ENCODE data around the gene FARSA. TPM values are rescaled to one million over a fixed set of nuclear protein-coding genes. Genes with fewer than 3 reads are reported as not detected.

FARSA gene
- total RNA-seq, 1 donor from 2014 or later = 76.7 TPM

- Histone ChIP-seq H3K36me3 (ENCODE audit: insufficient read depth, low read length) (no peaks in the 10 kb centered on the region), H3K79me2 (ENCODE audit: insufficient read depth, low read length) (no peaks in the 10 kb centered on the region), H3K4me1 (ENCODE audit: insufficient read depth, low read length) (no peaks in the 10 kb centered on the region), H4K20me1 (ENCODE audit: insufficient read depth, low read length) (no peaks in the 10 kb centered on the region), H3K27me3 (ENCODE audit: insufficient read depth, low read length) (no peaks in the 10 kb centered on the region), H3K27ac (ENCODE audit: low read depth, low read length) (no peak overlapping the region), H3K4me2 (ENCODE audit: low read length) (no peak overlapping the region), H2AFZ (ENCODE audit: low read depth, low read length) (no peak overlapping the region), H3K4me3 (ENCODE audit: insufficient read depth, low read depth, low read length) (no peak overlapping the region), H3K9me3 (ENCODE audit: insufficient read depth, low read depth, low read length) (no peaks in the 10 kb centered on the region), H3K9ac (ENCODE audit: low read length) (no peak overlapping the region)
- no peaks in the 10 kb centered on the region for H3K4me1 Mint-ChIP-seq (ENCODE audit: low read depth, unreplicated experiment)
- H3K36me3 Mint-ChIP-seq (ENCODE audit: low read depth, unreplicated experiment) = peaks cover 7% of the 10 kb centered on the region
- H3K27me3 Mint-ChIP-seq (ENCODE audit: low read depth, unreplicated experiment) = no peaks in the 10 kb centered on the region
- H3K27ac Mint-ChIP-seq (ENCODE audit: unreplicated experiment) = no peak overlapping the region
- no peaks in the 10 kb centered on the region for H3K9me3 Mint-ChIP-seq (ENCODE audit: unreplicated experiment)
- no peak overlapping the region for H3K4me3 Mint-ChIP-seq (ENCODE audit: unreplicated experiment)
- DNase-seq (ENCODE audit: low read depth) = no peak
- TF ChIP-seq CTCF (IDR thresholded peaks at IDR 0.05; ENCODE audit: insufficient read depth, low read depth, low read length) (no peak), EZH2 (IDR thresholded peaks at IDR 0.05; ENCODE audit: insufficient read depth, low read length) (no peak)
- no peak for FAIRE-seq
Measured at GRCh38 chr19:12899891-12900518, 33.5 kb downstream of the FARSA start.

GRCh38 chr19:12896460-12896859, 37.1 kb downstream of the FARSA start:
- Histone ChIP-seq H3K36me3 (ENCODE audit: insufficient read depth, low read length) (no peaks in the 10 kb centered on the region), H3K27ac (ENCODE audit: low read depth, low read length) (no peak overlapping the region), H4K20me1 (ENCODE audit: insufficient read depth, low read length) (no peaks in the 10 kb centered on the region), H3K4me1 (ENCODE audit: insufficient read depth, low read length) (peaks cover 5% of the 10 kb centered on the region), H3K27me3 (ENCODE audit: insufficient read depth, low read length) (no peaks in the 10 kb centered on the region), H3K4me3 (ENCODE audit: insufficient read depth, low read depth, low read length) (no peak overlapping the region), H3K9me3 (ENCODE audit: insufficient read depth, low read depth, low read length) (no peaks in the 10 kb centered on the region), H3K9ac (ENCODE audit: low read length) (no peak overlapping the region), H2AFZ (ENCODE audit: low read depth, low read length) (no peak overlapping the region), H3K79me2 (ENCODE audit: insufficient read depth, low read length) (peaks cover 6% of the 10 kb centered on the region), H3K4me2 (ENCODE audit: low read length) (no peak overlapping the region)
- H3K36me3 Mint-ChIP-seq (ENCODE audit: low read depth, unreplicated experiment) = peaks cover 12% of the 10 kb centered on the region
- peak overlapping the region; percentile 7 for H3K27ac Mint-ChIP-seq (ENCODE audit: unreplicated experiment)
- no peak overlapping the region for H3K4me3 Mint-ChIP-seq (ENCODE audit: unreplicated experiment)
- no peaks in the 10 kb centered on the region for H3K9me3 Mint-ChIP-seq (ENCODE audit: unreplicated experiment)
- DNase-seq (ENCODE audit: low read depth) (no peak), FAIRE-seq (no peak)
- TF ChIP-seq EZH2 (IDR thresholded peaks at IDR 0.05; ENCODE audit: insufficient read depth, low read length) = no peak
- TF ChIP-seq CTCF (IDR thresholded peaks at IDR 0.05; ENCODE audit: insufficient read depth, low read depth, low read length) = no peak
- no peaks in the 10 kb centered on the region for H3K4me1 Mint-ChIP-seq (ENCODE audit: low read depth, unreplicated experiment)
- H3K27me3 Mint-ChIP-seq (ENCODE audit: low read depth, unreplicated experiment) = no peaks in the 10 kb centered on the region

GRCh38 chr19:12893582-12893981, 39.9 kb downstream of the FARSA start:
- Mint-ChIP-seq H3K36me3 (ENCODE audit: low read depth, unreplicated experiment) (peaks cover 5% of the 10 kb centered on the region), H3K4me3 (ENCODE audit: unreplicated experiment) (peak overlapping the region; percentile 27), H3K27ac (ENCODE audit: unreplicated experiment) (no peak overlapping the region), H3K4me1 (ENCODE audit: low read depth, unreplicated experiment) (no peaks in the 10 kb centered on the region), H3K27me3 (ENCODE audit: low read depth, unreplicated experiment) (peaks cover under 1% of the 10 kb centered on the region), H3K9me3 (ENCODE audit: unreplicated experiment) (no peaks in the 10 kb centered on the region)
- Histone ChIP-seq H3K9me3 (ENCODE audit: insufficient read depth, low read depth, low read length) (no peaks in the 10 kb centered on the region), H3K27me3 (ENCODE audit: insufficient read depth, low read length) (no peaks in the 10 kb centered on the region), H3K4me1 (ENCODE audit: insufficient read depth, low read length) (peaks cover 10% of the 10 kb centered on the region), H3K27ac (ENCODE audit: low read depth, low read length) (no peak overlapping the region), H3K4me2 (ENCODE audit: low read length) (no peak overlapping the region), H2AFZ (ENCODE audit: low read depth, low read length) (no peak overlapping the region), H3K9ac (ENCODE audit: low read length) (no peak overlapping the region), H3K4me3 (ENCODE audit: insufficient read depth, low read depth, low read length) (no peak overlapping the region), H3K79me2 (ENCODE audit: insufficient read depth, low read length) (peaks cover 8% of the 10 kb centered on the region), H3K36me3 (ENCODE audit: insufficient read depth, low read length) (no peaks in the 10 kb centered on the region), H4K20me1 (ENCODE audit: insufficient read depth, low read length) (no peaks in the 10 kb centered on the region)
- FAIRE-seq = no peak
- TF ChIP-seq EZH2 (IDR thresholded peaks at IDR 0.05; ENCODE audit: insufficient read depth, low read length) (no peak), CTCF (IDR thresholded peaks at IDR 0.05; ENCODE audit: insufficient read depth, low read depth, low read length) (no peak)
- DNase-seq (ENCODE audit: low read depth) = no peak

Measured in astrocyte (in vitro differentiated cells and primary cell).